DOHH2 (cell line): Measurements from ENCODE around the gene TMCC1.
A peak's percentile ranks its signal among the peaks of the same experiment; 100 is the strongest.

Experiments used
- H3F3A ChIP-seq: fragments of 200-600 bp; sonication (generic), shearing (Covaris generic); 2 replicates; pipeline ENCODE4 v1.6.0; 2016; ENCODE audit warnings: antibody characterized with exemption, mild to moderate bottlenecking; ENCODE audit not compliant: control insufficient read depth, insufficient read depth
- H3K27ac ChIP-seq: fragments of 200-600 bp; sonication (generic); 2 replicates; pipeline ENCODE4 v1.5.1; 2014; ENCODE audit warnings: low read depth, mild to moderate bottlenecking, low read length, moderate library complexity
- H3K27me3 ChIP-seq: fragments of 200-600 bp; sonication (generic); 2 replicates; pipeline ENCODE4 v1.6.1; 2014; ENCODE audit warnings: mild to moderate bottlenecking, low read length, mixed read lengths; ENCODE audit not compliant: control insufficient read depth
- H3K36me3 ChIP-seq: fragments of 200-600 bp; sonication (generic); 2 replicates; pipeline ENCODE4 v1.6.1; 2014; ENCODE audit warnings: mild to moderate bottlenecking, low read length, moderate library complexity, mixed read lengths; ENCODE audit not compliant: control insufficient read depth
- H3K4me1 ChIP-seq: fragments of 200-600 bp; sonication (generic); 2 replicates; pipeline ENCODE4 v1.6.1; 2014; ENCODE audit warnings: mild to moderate bottlenecking, low read length, mixed read lengths; ENCODE audit not compliant: control insufficient read depth
- H3K4me2 ChIP-seq: fragments of 200-600 bp; sonication (generic); 2 replicates; pipeline ENCODE4 v1.6.0; 2014; ENCODE audit warnings: mild to moderate bottlenecking, low read length, moderate library complexity
- H3K4me3 ChIP-seq: fragments of 200-600 bp; sonication (generic); 2 replicates; pipeline ENCODE4 v1.5.1; 2014; ENCODE audit warnings: mild to moderate bottlenecking, low read length, mixed read lengths
- H3K79me2 ChIP-seq: fragments of 200-600 bp; sonication (generic); 2 replicates; pipeline ENCODE4 v1.6.1; 2014; ENCODE audit warnings: mild to moderate bottlenecking, low read length, mixed read lengths; ENCODE audit not compliant: control insufficient read depth
- H3K9me2 ChIP-seq: fragments of 200-600 bp; sonication (generic); replicated peaks from 2 replicates; pipeline ENCODE4 v1.6.1; 2014; ENCODE audit warnings: mild to moderate bottlenecking, low read length, mixed read lengths; ENCODE audit not compliant: control insufficient read depth
- H3K9me3 ChIP-seq: fragments of 200-600 bp; sonication (generic); 2 replicates; pipeline ENCODE4 v1.6.1; 2014; ENCODE audit warnings: antibody characterized with exemption, low read length, mixed read lengths; ENCODE audit not compliant: control insufficient read depth, insufficient read depth
- H4K20me1 ChIP-seq: fragments of 200-600 bp; sonication (generic); 2 replicates; pipeline ENCODE4 v1.6.0; 2014; ENCODE audit warnings: low read depth, mild to moderate bottlenecking, antibody characterized with exemption, low read length, moderate library complexity; ENCODE audit not compliant: control insufficient read depth, insufficient read depth
- CTCF ChIP-seq: fragments of 200-600 bp; sonication (generic); IDR thresholded peaks from one replicate; pipeline ENCODE4 v1.5.1; 2014; ENCODE audit warnings: antibody characterized with exemption, mild to moderate bottlenecking, low read depth, low read length; ENCODE audit not compliant: poor library complexity, severe bottlenecking
- EZH2phosphoT487 ChIP-seq: fragments of 200-600 bp; sonication (generic); IDR thresholded peaks from 2 replicates; pipeline ENCODE4 v1.6.1; 2017; ENCODE audit warnings: borderline replicate concordance, mild to moderate bottlenecking, antibody characterized with exemption, low read length, moderate library complexity, mixed read lengths

The TMCC1 gene

GRCh38 chr3:129831503-129831902, 62.0 kb downstream of the TMCC1 start:
- H3K36me3 ChIP-seq: no peaks in the 10 kb centered on the region
- H3K4me2 ChIP-seq: no peak overlapping the region
- H3K27me3 ChIP-seq: no peaks in the 10 kb centered on the region
- H3K9me2 ChIP-seq: no peaks in the 10 kb centered on the region
- no peaks in the 10 kb centered on the region; the same call in 1 of the 2 replicates for H3K79me2 ChIP-seq
- no peak overlapping the region for H3K27ac ChIP-seq
- H3K4me1 ChIP-seq: peaks cover 14% of the 10 kb centered on the region
- no peaks in the 10 kb centered on the region for H3F3A ChIP-seq
- no peaks in the 10 kb centered on the region for H3K9me3 ChIP-seq
- H4K20me1 ChIP-seq: no peaks in the 10 kb centered on the region
- TF ChIP-seq CTCF (no peak), EZH2phosphoT487 (no peak)
- no peak overlapping the region for H3K4me3 ChIP-seq

GRCh38 chr3:129829640-129830039, 63.9 kb downstream of the TMCC1 start:
- H3F3A ChIP-seq: no peaks in the 10 kb centered on the region
- H4K20me1 ChIP-seq: no peaks in the 10 kb centered on the region
- H3K27ac ChIP-seq: no peak overlapping the region
- H3K4me3 ChIP-seq: no peak overlapping the region
- H3K27me3 ChIP-seq: no peaks in the 10 kb centered on the region
- H3K4me2 ChIP-seq: no peak overlapping the region
- TF ChIP-seq EZH2phosphoT487 (no peak), CTCF (peak; percentile 38)
- H3K36me3 ChIP-seq: no peaks in the 10 kb centered on the region
- H3K4me1 ChIP-seq: peaks cover 23% of the 10 kb centered on the region
- H3K9me3 ChIP-seq: no peaks in the 10 kb centered on the region
- no peaks in the 10 kb centered on the region; the same call in 1 of the 2 replicates for H3K79me2 ChIP-seq
- no peaks in the 10 kb centered on the region for H3K9me2 ChIP-seq

- H3K4me1 ChIP-seq: peaks cover 35% of the 10 kb centered on the region
- H3K9me3 ChIP-seq: no peaks in the 10 kb centered on the region
Observed at GRCh38 chr3:129827765-129828164, 65.7 kb downstream of the TMCC1 start.

More at GRCh38 chr3:129827765-129828164, 65.7 kb downstream of the TMCC1 start:
- TF ChIP-seq EZH2phosphoT487: no peak
- TF ChIP-seq CTCF: no peak
- H3K9me2 ChIP-seq: no peaks in the 10 kb centered on the region
- 0 out of 2 replicates have a peak overlapping the region, but pooled peaks have one; percentile 16 for H3K4me3 ChIP-seq
- H3F3A ChIP-seq: no peaks in the 10 kb centered on the region
- no peak overlapping the region for H3K27ac ChIP-seq
- no peaks in the 10 kb centered on the region for H3K36me3 ChIP-seq
- H3K27me3 ChIP-seq: no peaks in the 10 kb centered on the region
- no peaks in the 10 kb centered on the region; the same call in 1 of the 2 replicates for H3K79me2 ChIP-seq
- peak overlapping the region; percentile 42 for H3K4me2 ChIP-seq
- H4K20me1 ChIP-seq: no peaks in the 10 kb centered on the region
